ENCODE measurements around the gene WBP2. TPM values are rescaled to one million over a fixed set of nuclear protein-coding genes. Genes with fewer than 3 reads are reported as not detected.

The WBP2 gene
- total RNA-seq, 2 experiments from 2014 or later = 98.5 to 114 TPM

- ChIA-PET POLR2A (interaction anchor here (0.7 kb wide), 1 partner anchor 16 kb away, joined by 3 read pairs; no protein-coding TSS in a partner anchor), CTCF (interaction anchor here (1.1 kb wide), 1 partner anchor 42 kb away, joined by 3 read pairs; the partner anchor contains the start of gene GALK1)
- H3K27ac Mint-ChIP-seq = no peak overlapping the region
- no peak overlapping the region for H3K4me3 ChIP-seq (ENCODE audit: low read length)
- intact Hi-C loops (cut with DNase I, micrococcal nuclease) = no loop called here
- no peaks in the 10 kb centered on the region for H3K27me3 ChIP-seq (ENCODE audit: control insufficient read depth in 1 of 2, insufficient read depth in 2 of 2, low read length in 2 of 2)
- peaks cover 34% of the 10 kb centered on the region for H3K36me3 Mint-ChIP-seq (ENCODE audit: low read depth)
- DNase-seq (no peak), ATAC-seq (ENCODE audit: poor library complexity) (no peak)
- H3K4me1 ChIP-seq (ENCODE audit: insufficient read depth, low read length) = no peaks in the 10 kb centered on the region
- no peaks in the 10 kb centered on the region for H3K9me3 ChIP-seq (ENCODE audit: control insufficient read depth in 1 of 2, insufficient read depth in 1 of 2, low read length in 2 of 2)
- H3K4me3 Mint-ChIP-seq = no peak overlapping the region
- peaks cover 12% of the 10 kb centered on the region for H3K4me1 Mint-ChIP-seq (ENCODE audit: low read depth)
- TF ChIP-seq CTCF (IDR thresholded peaks at IDR 0.05) = no peak
- H3K9me3 Mint-ChIP-seq = no peaks in the 10 kb centered on the region
- no peak overlapping the region for H3K27ac ChIP-seq (ENCODE audit: low read depth in 1 of 2, low read length in 2 of 2)
- H3K27me3 Mint-ChIP-seq = no peaks in the 10 kb centered on the region
- H3K36me3 ChIP-seq (ENCODE audit: insufficient read depth, low read length) = peaks cover 20% of the 10 kb centered on the region
These were observed 48.2 kb downstream of the WBP2 start for GRCh38 chr17:75806822-75807500.

- Mint-ChIP-seq H3K4me3 (no peak overlapping the region), H3K4me1 (ENCODE audit: low read depth) (peaks cover 12% of the 10 kb centered on the region), H3K36me3 (ENCODE audit: low read depth) (peaks cover 30% of the 10 kb centered on the region), H3K27me3 (no peaks in the 10 kb centered on the region), H3K27ac (no peak overlapping the region), H3K9me3 (no peaks in the 10 kb centered on the region)
- ChIA-PET CTCF (no interaction called here), POLR2A (interaction anchor here (1.5 kb wide), 1 partner anchor 40 kb away, joined by 3 read pairs; no protein-coding TSS in a partner anchor)
- Histone ChIP-seq H3K36me3 (ENCODE audit: insufficient read depth, low read length) (peaks cover 12% of the 10 kb centered on the region), H3K4me3 (ENCODE audit: low read length) (no peak overlapping the region), H3K4me1 (ENCODE audit: insufficient read depth, low read length) (no peaks in the 10 kb centered on the region), H3K27me3 (ENCODE audit: control insufficient read depth in 1 of 2, insufficient read depth in 2 of 2, low read length in 2 of 2) (no peaks in the 10 kb centered on the region), H3K9me3 (ENCODE audit: control insufficient read depth in 1 of 2, insufficient read depth in 1 of 2, low read length in 2 of 2) (no peaks in the 10 kb centered on the region), H3K27ac (ENCODE audit: low read depth in 1 of 2, low read length in 2 of 2) (no peak overlapping the region)
- intact Hi-C loops (cut with DNase I, micrococcal nuclease) = no loop called here
- no peak for TF ChIP-seq CTCF (IDR thresholded peaks at IDR 0.05)
- DNase-seq = no peak
- ATAC-seq (ENCODE audit: poor library complexity) = no peak
These were observed 51.3 kb downstream of the WBP2 start for GRCh38 chr17:75803883-75804282.

GRCh38 chr17:75799402-75799801 lies 55.7 kb downstream of the WBP2 start:
- ATAC-seq (ENCODE audit: poor library complexity) (no peak), DNase-seq (no peak)
- no peak overlapping the region for H3K27ac Mint-ChIP-seq
- H3K4me3 ChIP-seq (ENCODE audit: low read length) = no peak overlapping the region
- H3K36me3 Mint-ChIP-seq (ENCODE audit: low read depth) = peaks cover 53% of the 10 kb centered on the region
- ChIA-PET CTCF (no interaction called here), POLR2A (interaction anchor here (1.6 kb wide), 1 partner anchor 13 kb away, joined by 4 read pairs; no protein-coding TSS in a partner anchor)
- peaks cover 12% of the 10 kb centered on the region for H3K4me1 Mint-ChIP-seq (ENCODE audit: low read depth)
- H3K9me3 Mint-ChIP-seq = no peaks in the 10 kb centered on the region
- H3K27ac ChIP-seq (ENCODE audit: low read depth in 1 of 2, low read length in 2 of 2) = no peak overlapping the region
- no peaks in the 10 kb centered on the region for H3K27me3 Mint-ChIP-seq
- H3K9me3 ChIP-seq (ENCODE audit: control insufficient read depth in 1 of 2, insufficient read depth in 1 of 2, low read length in 2 of 2) = no peaks in the 10 kb centered on the region
- no peak for TF ChIP-seq CTCF (IDR thresholded peaks at IDR 0.05)
- no peaks in the 10 kb centered on the region for H3K27me3 ChIP-seq (ENCODE audit: control insufficient read depth in 1 of 2, insufficient read depth in 2 of 2, low read length in 2 of 2)
- intact Hi-C loops (cut with DNase I, micrococcal nuclease) = no loop called here
- peaks cover 35% of the 10 kb centered on the region for H3K36me3 ChIP-seq (ENCODE audit: insufficient read depth, low read length)
- no peak overlapping the region for H3K4me3 Mint-ChIP-seq
- no peaks in the 10 kb centered on the region for H3K4me1 ChIP-seq (ENCODE audit: insufficient read depth, low read length)

Measured in CD4-positive, alpha-beta T cell (primary cell).